ENCODE measurements around the gene PSMD1.
A peak's percentile ranks its signal among the peaks of the same experiment; 100 is the strongest.

PSMD1 gene

GRCh38 chr2:231187736-231188505 is 131.3 kb downstream of the PSMD1 start:
- no peaks in the 10 kb centered on the region for H3K4me1 ChIP-seq
- H3K36me3 ChIP-seq (ENCODE audit: control insufficient read depth, insufficient read depth, low read length), result no peaks in the 10 kb centered on the region
- no peak overlapping the region for H3K4me2 ChIP-seq (ENCODE audit: low read length)
- no peak overlapping the region for H3K9ac ChIP-seq
- TF ChIP-seq CTCF (IDR thresholded peaks at IDR 0.05), result no peak
- H3K27me3 ChIP-seq (ENCODE audit: control insufficient read depth, insufficient read depth, low read length), result no peaks in the 10 kb centered on the region
- H2AFZ ChIP-seq, result no peak overlapping the region
- H3K4me3 ChIP-seq (ENCODE audit: low read depth, low read length), result no peak overlapping the region
- H3K79me2 ChIP-seq, result no peaks in the 10 kb centered on the region
- H3K9me3 ChIP-seq (ENCODE audit: control insufficient read depth, low read length), result no peaks in the 10 kb centered on the region
- H3K27ac ChIP-seq, result no peak overlapping the region

- Histone ChIP-seq H3K4me3 (ENCODE audit: low read depth, low read length) (no peak overlapping the region), H3K9me3 (ENCODE audit: control insufficient read depth, low read length) (no peaks in the 10 kb centered on the region), H3K9ac (no peak overlapping the region), H3K79me2 (no peaks in the 10 kb centered on the region), H3K27ac (no peak overlapping the region), H3K4me2 (ENCODE audit: low read length) (no peak overlapping the region), H3K27me3 (ENCODE audit: control insufficient read depth, insufficient read depth, low read length) (no peaks in the 10 kb centered on the region), H3K36me3 (ENCODE audit: control insufficient read depth, insufficient read depth, low read length) (no peaks in the 10 kb centered on the region), H2AFZ (no peak overlapping the region), H3K4me1 (no peaks in the 10 kb centered on the region)
- TF ChIP-seq CTCF (IDR thresholded peaks at IDR 0.05), result no peak
Measured at GRCh38 chr2:231188506-231189170, 132.0 kb downstream of the PSMD1 start.

GRCh38 chr2:231189171-231189530 is 132.5 kb downstream of the PSMD1 start:
- Histone ChIP-seq H3K4me1 (no peaks in the 10 kb centered on the region), H3K36me3 (ENCODE audit: control insufficient read depth, insufficient read depth, low read length) (no peaks in the 10 kb centered on the region), H3K27ac (no peak overlapping the region), H3K4me3 (ENCODE audit: low read depth, low read length) (no peak overlapping the region), H3K4me2 (ENCODE audit: low read length) (no peak overlapping the region), H2AFZ (no peak overlapping the region), H3K79me2 (no peaks in the 10 kb centered on the region), H3K9ac (no peak overlapping the region), H3K9me3 (ENCODE audit: control insufficient read depth, low read length) (no peaks in the 10 kb centered on the region), H3K27me3 (ENCODE audit: control insufficient read depth, insufficient read depth, low read length) (no peaks in the 10 kb centered on the region)
- TF ChIP-seq CTCF (IDR thresholded peaks at IDR 0.05), result no peak

- Histone ChIP-seq H3K79me2 (no peaks in the 10 kb centered on the region), H3K4me3 (ENCODE audit: low read depth, low read length) (no peak overlapping the region), H2AFZ (peak overlapping the region; percentile 68), H3K9me3 (ENCODE audit: control insufficient read depth, low read length) (no peaks in the 10 kb centered on the region), H3K27ac (peak overlapping the region; percentile 76), H3K36me3 (ENCODE audit: control insufficient read depth, insufficient read depth, low read length) (no peaks in the 10 kb centered on the region), H3K4me1 (no peaks in the 10 kb centered on the region), H3K27me3 (ENCODE audit: control insufficient read depth, insufficient read depth, low read length) (no peaks in the 10 kb centered on the region), H3K4me2 (ENCODE audit: low read length) (no peak overlapping the region), H3K9ac (no peak overlapping the region)
- TF ChIP-seq CTCF (IDR thresholded peaks at IDR 0.05), result no peak
Measured at GRCh38 chr2:231189571-231190495, 133.2 kb downstream of the PSMD1 start.

Data from parathyroid adenoma (tissue), 2 donors.